HepG2 (cell line): ENCODE data around the gene DERL2. TPM values are rescaled to one million over a fixed set of nuclear protein-coding genes. Genes with fewer than 3 reads are reported as not detected.

Source experiments
- ASH2L ChIP-seq: fragments of 300-600, 200-600 bp; sonication (generic); IDR thresholded peaks from 2 replicates; pipeline ENCODE4 v1.7.0; 2017; ENCODE audit warnings: low read depth, mild to moderate bottlenecking, moderate library complexity, mixed read lengths, low read length; ENCODE audit not compliant: insufficient read length
- CEBPB ChIP-seq: IDR thresholded peaks from 2 replicates; pipeline ENCODE4 v1.6.1; 2011; ENCODE audit warnings: low read depth, low read length, improper control_type of control experiment, borderline replicate concordance
- ESRRA ChIP-seq: sonication (generic); formaldehyde crosslinking; IDR thresholded peaks from 2 replicates; pipeline ENCODE4 v1.5.1; 2020; ENCODE audit warnings: mild to moderate bottlenecking, low read depth, missing genetic modification reagents
- FIP1L1 ChIP-seq: fragments of 200-400 bp; formaldehyde crosslinking; IDR thresholded peaks from 2 replicates; pipeline ENCODE4 v1.6.1; 2018; ENCODE audit warnings: low read depth, mild to moderate bottlenecking, low read length, moderate library complexity, borderline replicate concordance; ENCODE audit not compliant: insufficient read depth
- FOXA1 ChIP-seq, 2 experiments: fragments of 450-650 bp in 1 of 2; sonication (generic) in 1 of 2; formaldehyde crosslinking in 1 of 2; IDR thresholded peaks; 2 replicates each; pipeline versions ENCODE4 v1.4.0 to v1.6.1; 2016 to 2020; ENCODE audit warnings: missing genetic modification reagents in 1 of 2
- FOXK1 ChIP-seq: sonication (generic); formaldehyde crosslinking; IDR thresholded peaks from 2 replicates; pipeline ENCODE4 v1.4.0; 2020; ENCODE audit warnings: low read depth, missing genetic modification reagents, borderline replicate concordance
- HMG20B ChIP-seq: conservative IDR thresholded peaks from 2 replicates; pipeline ENCODE4 v1.6.1; 2016; ENCODE audit warnings: missing genetic modification reagents, missing compliant biosample characterization
- IKZF5 ChIP-seq: IDR thresholded peaks from 2 replicates; pipeline ENCODE4 v1.6.1; 2018; ENCODE audit warnings: missing genetic modification reagents, mild to moderate bottlenecking, missing compliant biosample characterization
- NFE2L1 ChIP-seq: sonication (generic); formaldehyde crosslinking; IDR thresholded peaks from 2 replicates; pipeline ENCODE4 v1.4.0; 2020; ENCODE audit warnings: missing genetic modification reagents, mild to moderate bottlenecking, borderline replicate concordance
- NFYB ChIP-seq: sonication (generic); formaldehyde crosslinking; IDR thresholded peaks from 2 replicates; pipeline ENCODE4 v1.4.0; 2020; ENCODE audit warnings: missing genetic modification reagents
- PAXIP1 ChIP-seq: sonication (generic); formaldehyde crosslinking; conservative IDR thresholded peaks from 2 replicates; pipeline ENCODE4 v1.4.0; 2020; ENCODE audit warnings: mild to moderate bottlenecking, missing genetic modification reagents, moderate library complexity
- SATB2 ChIP-seq: sonication (generic); formaldehyde crosslinking; IDR thresholded peaks from 2 replicates; pipeline ENCODE4 v1.5.0; 2020; ENCODE audit warnings: missing genetic modification reagents
- SPEN ChIP-seq: sonication (generic); formaldehyde crosslinking; IDR thresholded peaks from 2 replicates; pipeline ENCODE4 v1.5.1; 2020; ENCODE audit warnings: low read depth, mild to moderate bottlenecking, missing genetic modification reagents
- TMF1 ChIP-seq: sonication (generic); formaldehyde crosslinking; IDR thresholded peaks from 2 replicates; pipeline ENCODE4 v1.8.1; 2022; ENCODE audit warnings: low read depth, missing genetic modification reagents
- ZFY ChIP-seq: sonication (generic); formaldehyde crosslinking; IDR thresholded peaks from 2 replicates; pipeline ENCODE4 v1.4.0; 2020; ENCODE audit warnings: missing genetic modification reagents
- ZMAT5 ChIP-seq: sonication (generic); formaldehyde crosslinking; IDR thresholded peaks from 2 replicates; pipeline ENCODE4 v1.5.0; 2020; ENCODE audit warnings: mild to moderate bottlenecking, low read depth, missing genetic modification reagents, borderline replicate concordance
- ZNF362 ChIP-seq: sonication (generic); formaldehyde crosslinking; IDR thresholded peaks from 2 replicates; pipeline ENCODE4 v1.4.0; 2020; ENCODE audit warnings: missing genetic modification reagents, mild to moderate bottlenecking, borderline replicate concordance
- ZNF430 ChIP-seq: sonication (generic); formaldehyde crosslinking; IDR thresholded peaks from 2 replicates; pipeline ENCODE4 v1.9.0; 2021; ENCODE audit warnings: mild to moderate bottlenecking, missing genetic modification reagents
- ZNF543 ChIP-seq: sonication (generic); formaldehyde crosslinking; IDR thresholded peaks from 2 replicates; pipeline ENCODE4 v1.4.0; 2020; ENCODE audit warnings: mild to moderate bottlenecking, missing genetic modification reagents
- ZNF652 ChIP-seq: IDR thresholded peaks from 2 replicates; pipeline ENCODE4 v1.6.1; 2016; ENCODE audit warnings: low read depth, borderline replicate concordance
- ZNF839 ChIP-seq: sonication (generic); formaldehyde crosslinking; IDR thresholded peaks from 2 replicates; pipeline ENCODE4 v1.4.0; 2020; ENCODE audit warnings: missing genetic modification reagents, mild to moderate bottlenecking, borderline replicate concordance
- polyA plus RNA-seq, 8 experiments: library from polyadenylated mRNA; depleted of rRNA in 3 of 8; stranded (reverse) in 7 of 8; unstranded in 1 of 8; fragments of >200 nt; fragmentation: Illumina TruSeq in 4 of 8; extraction: Trizol in 4 of 8; gene quantifications; 2 replicates each; pipeline versions ENCODE4 v1.2.1 to v1.2.3, GENCODE V29; 2011 to 2016; ENCODE audit warnings: low read depth in 4 of 8, missing spikeins in 1 of 8, mixed read lengths in 1 of 8; ENCODE audit not compliant: insufficient read depth in 1 of 8
- total RNA-seq, 5 experiments: library from RNA; depleted of rRNA; stranded (reverse); fragments of >200 nt; fragmentation: Illumina TruSeq; extraction: Trizol; gene quantifications; 2 replicates each; pipeline ENCODE4 v1.2.3, GENCODE V29; 2016; ENCODE audit warnings: low read depth in 1 of 5

Gene DERL2
- total and polyA plus RNA-seq, 2 of the 13 experiments (the other 11 are each of a cell fraction or from before 2014, with no cell fraction given) = 59.3 to 65.2 TPM

- TF ChIP-seq IKZF5 = peak; percentile 78
- 0 out of 2 replicates have a peak, but pooled peaks have one; percentile 30 for TF ChIP-seq ZNF362 (CRISPR knock-in tag)
- TF ChIP-seq ZNF543 (CRISPR knock-in tag) = peak; percentile 88
- peak; percentile 88 for TF ChIP-seq NFYB (CRISPR knock-in tag)
- TF ChIP-seq FOXA1 (IDR thresholded peaks at IDR 0.05) = no peak
- TF ChIP-seq FOXA1 (CRISPR knock-in tag; IDR thresholded peaks at IDR 0.05) = no peak
- TF ChIP-seq ZNF652 = 0 out of 2 replicates have a peak, but pooled peaks have one; percentile 13
- TF ChIP-seq ESRRA (CRISPR knock-in tag) = peak; percentile 39; the same call in 1 of the 2 replicates
- TF ChIP-seq NFE2L1 = no peak
- TF ChIP-seq CEBPB = no peak
- 0 out of 2 replicates have a peak, but pooled peaks have one; percentile 38 for TF ChIP-seq TMF1
- TF ChIP-seq PAXIP1 (CRISPR knock-in tag) = 0 out of 2 replicates have a peak, but pooled peaks have one; percentile 23
- TF ChIP-seq FOXK1 (CRISPR knock-in tag) = peak; percentile 42; the same call in 1 of the 2 replicates
- no peak for TF ChIP-seq ZMAT5 (CRISPR knock-in tag)
- TF ChIP-seq FIP1L1 = 0 out of 2 replicates have a peak, but pooled peaks have one; percentile 35
- no peak for TF ChIP-seq ZNF839 (CRISPR knock-in tag)
- peak; percentile 89; the same call in 1 of the 2 replicates for TF ChIP-seq SPEN (CRISPR knock-in tag)
- TF ChIP-seq ASH2L = peak; percentile 96
- peak; percentile 66; the same call in 1 of the 2 replicates for TF ChIP-seq SATB2 (CRISPR knock-in tag)
- TF ChIP-seq ZFY (CRISPR knock-in tag) = peak; percentile 95
- TF ChIP-seq ZNF430 = 0 out of 2 replicates have a peak, but pooled peaks have one; percentile 51
- TF ChIP-seq HMG20B = 0 out of 2 replicates have a peak, but pooled peaks have one; percentile 53
These were observed 487 bp upstream of the DERL2 start, which contains the start of gene MIS12 (continued) for GRCh38 chr17:5486206-5487124.
